Measurements from ENCODE around the gene EPB41L4A. TPM values are rescaled to one million over a fixed set of nuclear protein-coding genes. Genes with fewer than 3 reads are reported as not detected.
A peak's percentile ranks its signal among the peaks of the same experiment; 100 is the strongest.
"Not testable (repeated sequence)": the region's sequence is repeated elsewhere in the genome, so short reads cannot be mapped to it uniquely, and the experiment has no call there.

EPB41L4A gene, protein sequence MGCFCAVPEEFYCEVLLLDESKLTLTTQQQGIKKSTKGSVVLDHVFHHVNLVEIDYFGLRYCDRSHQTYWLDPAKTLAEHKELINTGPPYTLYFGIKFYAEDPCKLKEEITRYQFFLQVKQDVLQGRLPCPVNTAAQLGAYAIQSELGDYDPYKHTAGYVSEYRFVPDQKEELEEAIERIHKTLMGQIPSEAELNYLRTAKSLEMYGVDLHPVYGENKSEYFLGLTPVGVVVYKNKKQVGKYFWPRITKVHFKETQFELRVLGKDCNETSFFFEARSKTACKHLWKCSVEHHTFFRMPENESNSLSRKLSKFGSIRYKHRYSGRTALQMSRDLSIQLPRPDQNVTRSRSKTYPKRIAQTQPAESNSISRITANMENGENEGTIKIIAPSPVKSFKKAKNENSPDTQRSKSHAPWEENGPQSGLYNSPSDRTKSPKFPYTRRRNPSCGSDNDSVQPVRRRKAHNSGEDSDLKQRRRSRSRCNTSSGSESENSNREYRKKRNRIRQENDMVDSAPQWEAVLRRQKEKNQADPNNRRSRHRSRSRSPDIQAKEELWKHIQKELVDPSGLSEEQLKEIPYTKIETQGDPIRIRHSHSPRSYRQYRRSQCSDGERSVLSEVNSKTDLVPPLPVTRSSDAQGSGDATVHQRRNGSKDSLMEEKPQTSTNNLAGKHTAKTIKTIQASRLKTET
- 10 to 100 TPM in 1 of 3 donors, 1 to 10 TPM in 2; 2.4 to 11.7 (median 6.0) TPM for polyA plus RNA-seq

DNA sequence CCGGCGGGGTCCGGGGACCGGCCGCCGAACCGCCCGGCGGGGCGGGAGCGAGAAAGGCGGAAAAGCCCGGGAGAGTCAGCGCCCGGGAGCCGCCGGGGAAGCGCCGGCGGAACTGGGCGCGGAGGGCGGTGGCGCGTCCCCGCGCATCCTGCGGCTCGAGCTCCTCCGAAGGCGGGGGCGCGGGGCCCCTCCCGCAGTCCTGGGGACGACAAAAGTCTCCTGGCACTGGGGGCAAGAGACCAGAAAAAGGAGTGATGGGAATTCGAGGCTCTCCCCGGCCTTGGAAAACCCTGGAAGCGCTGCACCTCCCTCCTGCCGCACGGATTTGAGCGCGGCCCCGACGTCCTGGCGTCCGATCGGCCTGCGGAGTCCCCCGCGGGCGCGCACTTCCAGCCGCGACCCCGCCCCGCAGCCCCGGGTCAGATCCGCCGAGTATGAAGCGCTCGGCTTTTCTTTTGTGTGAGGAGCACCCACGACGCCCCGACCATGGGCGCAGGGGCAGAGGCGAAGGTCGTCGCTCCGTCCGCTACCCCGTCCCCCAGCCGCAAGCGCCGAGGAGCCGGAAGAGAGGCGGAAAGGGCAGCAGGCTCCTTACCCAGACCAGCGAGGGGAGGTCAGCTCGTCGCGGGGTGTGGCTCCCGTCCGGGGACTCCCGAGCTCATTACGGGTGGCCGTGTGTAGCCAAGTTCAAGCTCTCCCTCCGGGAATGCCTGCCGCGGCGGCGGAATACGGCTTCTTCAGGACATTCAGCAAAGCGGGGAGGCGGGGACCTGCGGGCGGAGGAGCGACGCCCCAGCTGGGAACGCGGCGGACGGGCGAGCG, at the start of gene EPB41L4A:
Gene EPB41L4A, minus strand, starts transcription at position 114 of the 822 bp plus-strand sequence. CDS start 238 bp downstream, outside the sequence.
- no peaks in the 10 kb centered on the region for H3K9me3 Mint-ChIP-seq
- peaks cover 8 to 12% (median 12%) of the 10 kb centered on the region in 3 donors for H3K27me3 Mint-ChIP-seq (ENCODE audit: low read depth in 3 of 3)
- H3K4me1 Mint-ChIP-seq: peaks cover 17 to 24% of the 10 kb centered on the region in 2 donors
- DNase-seq: peak; percentile 17 to 39 (median 28)
- peak within 1 kb of the TSS; percentile 61 to 93 (median 78) for H3K27ac Mint-ChIP-seq
- H3K4me3 Mint-ChIP-seq: peak within 1 kb of the TSS; percentile 80 to 90 (median 86)
- H3K36me3 Mint-ChIP-seq: no peaks in the 10 kb centered on the region

DNA sequence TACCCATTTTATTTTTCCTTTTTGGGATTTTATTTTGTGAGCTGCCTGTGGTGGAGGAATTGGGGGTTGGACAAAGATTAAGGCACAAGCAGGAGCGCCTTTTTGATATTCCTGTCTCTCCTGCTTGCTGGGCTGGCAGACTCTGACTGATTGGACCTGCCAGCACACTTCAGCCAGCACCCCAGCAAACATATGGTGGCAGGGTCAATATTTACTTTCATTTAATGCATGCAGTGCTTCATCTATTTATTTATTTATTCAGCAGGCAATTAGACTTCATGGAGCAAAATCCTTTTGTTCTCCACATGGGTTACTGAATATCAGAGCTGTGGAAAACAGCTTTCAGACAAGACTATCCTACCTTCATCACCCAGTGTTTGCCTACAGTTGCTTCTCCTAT, 48.4 kb upstream of the EPB41L4A start:
- Mint-ChIP-seq H3K4me1 (no peaks in the 10 kb centered on the region), H3K27ac (no peak overlapping the region), H3K4me3 (no peak overlapping the region), H3K9me3 (peaks cover 0 to 5% (median 0%) of the 10 kb centered on the region in 6 donors), H3K36me3 (no peaks in the 10 kb centered on the region), H3K27me3 (ENCODE audit: low read depth in 3 of 3) (peaks cover 0 to 9% (median 4%) of the 10 kb centered on the region in 3 donors)
- DNase-seq: no peak

DNA sequence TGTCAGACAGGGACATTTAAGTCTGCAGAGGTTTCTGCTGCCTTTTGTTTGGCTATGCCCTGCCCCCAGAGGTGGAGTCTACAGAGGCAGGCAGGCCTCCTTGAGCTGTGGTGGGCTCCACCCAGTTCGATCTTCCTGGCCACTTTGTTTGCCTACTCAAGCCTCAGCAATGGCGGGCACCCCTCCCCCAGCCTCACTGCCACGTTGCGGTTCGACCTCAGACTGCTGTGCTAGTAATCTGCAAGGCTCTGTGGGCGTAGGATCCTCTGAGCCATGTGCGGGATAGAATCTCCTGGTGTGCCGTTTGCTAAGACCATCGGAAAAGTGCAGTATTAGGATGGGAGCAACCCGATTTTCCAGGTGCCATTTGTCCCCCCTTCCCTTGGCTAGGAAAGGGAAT, 47.2 kb upstream of the EPB41L4A start:
- H3K4me3 Mint-ChIP-seq, H3K9me3 Mint-ChIP-seq, H3K36me3 Mint-ChIP-seq, DNase-seq, H3K27ac Mint-ChIP-seq, H3K4me1 Mint-ChIP-seq: not testable (repeated sequence)
- peaks cover 0 to 12% (median 4%) of the 10 kb centered on the region in 3 donors for H3K27me3 Mint-ChIP-seq (ENCODE audit: low read depth in 3 of 3)

DNA sequence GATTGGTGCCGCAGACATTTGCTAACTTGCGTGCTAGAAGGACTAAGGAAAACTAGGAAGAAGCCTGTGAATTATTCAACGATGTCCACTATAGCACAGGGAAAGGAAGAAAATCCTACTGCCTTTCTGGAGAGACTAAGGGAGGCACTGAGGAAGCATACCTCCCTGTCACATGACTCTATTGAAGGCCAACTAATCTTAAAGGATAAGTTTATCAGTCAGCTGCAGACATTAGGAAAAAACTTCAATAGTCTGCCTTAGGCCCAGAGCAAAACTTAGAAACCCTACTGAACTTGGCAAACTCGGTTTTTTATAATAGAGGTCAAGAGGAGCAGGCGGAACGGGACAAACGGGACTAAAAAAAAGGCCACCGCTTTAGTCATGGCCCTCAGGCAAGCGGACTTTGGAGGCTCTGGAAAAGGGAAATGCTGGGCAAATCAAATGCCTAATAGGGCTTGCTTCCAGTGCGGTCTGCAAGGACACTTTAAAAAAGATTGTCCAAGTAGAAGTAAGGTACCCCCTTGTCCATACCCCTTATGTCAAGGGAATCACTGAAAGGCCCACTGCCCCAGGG, 28.2 kb upstream of the EPB41L4A start:
- H3K27ac Mint-ChIP-seq; H3K4me3 Mint-ChIP-seq; H3K9me3 Mint-ChIP-seq; DNase-seq; H3K36me3 Mint-ChIP-seq; H3K4me1 Mint-ChIP-seq; H3K27me3 Mint-ChIP-seq (ENCODE audit: low read depth in 3 of 3): not testable (repeated sequence)

DNA sequence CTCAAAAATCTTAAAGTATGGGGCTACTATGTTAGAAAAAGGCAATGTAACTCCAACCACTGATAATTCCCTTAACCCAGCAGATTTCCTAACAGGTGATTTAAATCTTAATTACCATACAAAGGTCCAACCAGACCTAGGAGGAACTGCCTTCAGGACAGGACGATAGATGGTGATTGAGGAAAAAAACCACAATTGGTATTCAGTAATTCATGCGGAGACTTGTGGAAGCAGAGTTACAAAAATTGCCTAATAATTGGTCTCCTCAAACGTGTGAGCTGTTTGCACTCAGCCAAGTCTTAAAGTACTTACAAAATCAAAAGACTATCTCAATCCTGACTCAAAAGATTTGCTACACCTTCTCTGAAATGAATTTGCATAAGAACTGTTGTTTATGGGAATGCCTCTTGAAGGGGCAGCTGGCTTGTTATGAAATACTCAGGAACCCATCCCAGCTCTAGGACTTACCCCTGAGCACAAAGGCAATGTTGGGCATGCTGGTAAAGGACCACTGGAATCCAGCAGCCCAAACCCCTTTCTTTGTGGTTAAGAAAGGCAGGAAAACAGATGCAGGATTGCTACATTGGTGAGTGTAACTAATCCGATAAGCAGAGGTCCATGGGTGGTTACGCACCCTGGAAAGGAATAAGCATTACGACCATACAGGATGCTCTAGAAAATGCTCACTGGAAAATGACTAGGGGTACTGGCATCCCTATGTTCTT, 26.7 kb upstream of the EPB41L4A start:
- no peak overlapping the region for H3K4me3 Mint-ChIP-seq
- peaks cover 0 to 3% (median 0%) of the 10 kb centered on the region in 6 donors for H3K9me3 Mint-ChIP-seq
- H3K27ac Mint-ChIP-seq: no peak overlapping the region
- no peak for DNase-seq
- peaks cover 0 to 4% (median 2%) of the 10 kb centered on the region in 3 donors for H3K27me3 Mint-ChIP-seq (ENCODE audit: low read depth in 3 of 3)
- H3K36me3 Mint-ChIP-seq: no peaks in the 10 kb centered on the region
- H3K4me1 Mint-ChIP-seq: no peaks in the 10 kb centered on the region

DNA sequence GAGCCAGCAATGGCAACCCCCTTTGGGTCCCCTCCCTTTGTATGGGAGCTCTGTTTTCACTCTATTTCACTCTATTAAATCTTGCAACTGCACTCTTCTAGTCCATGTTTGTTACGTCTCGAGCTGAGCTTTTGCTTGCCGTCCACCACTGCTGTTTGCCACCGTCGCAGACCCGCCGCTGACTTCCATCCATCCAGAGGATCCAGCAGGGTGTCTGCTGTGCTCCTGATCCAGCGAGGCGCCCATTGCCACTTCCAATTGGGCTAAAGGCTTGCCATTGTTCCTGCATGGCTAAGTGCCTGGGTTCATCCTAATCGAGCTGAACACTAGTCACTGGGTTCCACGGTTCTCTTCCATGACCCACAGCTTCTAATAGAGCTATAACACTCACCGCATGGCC, 24.9 kb upstream of the EPB41L4A start:
- DNase-seq, H3K27ac Mint-ChIP-seq, H3K4me1 Mint-ChIP-seq, H3K36me3 Mint-ChIP-seq, H3K4me3 Mint-ChIP-seq: not testable (repeated sequence)
- H3K9me3 Mint-ChIP-seq: peaks cover 0 to 12% (median 2%) of the 10 kb centered on the region in 6 donors
- H3K27me3 Mint-ChIP-seq (ENCODE audit: low read depth in 3 of 3): peaks cover 2 to 16% (median 2%) of the 10 kb centered on the region in 3 donors

DNA sequence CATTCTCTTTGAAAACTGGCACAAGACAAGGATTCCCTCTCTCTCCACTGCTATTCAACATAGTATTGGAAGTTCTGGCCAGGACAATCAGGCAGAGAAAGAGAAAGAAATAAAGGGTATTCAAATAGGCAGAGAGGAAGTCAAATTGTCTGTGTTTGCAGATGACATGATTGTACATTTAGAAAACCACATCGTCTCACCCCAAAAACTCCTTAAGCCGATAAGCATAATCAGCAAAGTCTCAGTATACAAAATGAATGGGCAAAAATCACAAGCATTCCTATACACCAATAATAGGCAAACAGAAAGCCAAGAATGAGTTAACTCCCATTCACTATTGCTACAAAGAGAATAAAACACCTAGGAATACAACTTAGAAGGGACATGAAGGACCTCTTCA, 21.0 kb upstream of the EPB41L4A start:
- H3K36me3 Mint-ChIP-seq: peaks cover 0 to 4% (median 0%) of the 10 kb centered on the region in 3 donors
- H3K4me1 Mint-ChIP-seq: no peaks in the 10 kb centered on the region
- H3K27me3 Mint-ChIP-seq (ENCODE audit: low read depth in 3 of 3): peaks cover 6 to 16% (median 9%) of the 10 kb centered on the region in 3 donors
- peaks cover 0 to 12% (median 4%) of the 10 kb centered on the region in 6 donors for H3K9me3 Mint-ChIP-seq
- H3K4me3 Mint-ChIP-seq: no peak overlapping the region
- DNase-seq: no peak
- no peak overlapping the region for H3K27ac Mint-ChIP-seq

DNA sequence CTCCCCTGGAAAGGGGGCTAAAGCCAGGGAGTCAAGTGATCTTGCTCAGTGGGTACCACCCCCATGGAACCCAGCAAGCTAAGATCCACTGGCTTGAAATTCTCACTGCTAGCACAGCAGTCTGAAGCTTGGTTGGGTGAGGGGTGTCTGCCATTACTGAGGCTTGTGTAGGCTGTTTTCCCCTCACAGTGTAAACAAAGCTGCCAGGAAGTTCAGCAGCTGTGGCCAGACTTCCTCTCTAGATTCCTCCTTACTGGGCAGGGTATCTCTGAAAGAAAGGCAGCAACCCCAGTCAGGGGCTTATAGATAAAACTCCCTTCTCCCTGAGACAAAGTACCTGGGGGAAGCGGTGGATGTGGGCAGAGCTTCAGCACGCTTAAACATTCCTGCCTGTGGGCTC, 17.1 kb upstream of the EPB41L4A start:
- Mint-ChIP-seq H3K4me3 (no peak overlapping the region), H3K27me3 (ENCODE audit: low read depth in 3 of 3) (peaks cover 6 to 13% (median 12%) of the 10 kb centered on the region in 3 donors), H3K27ac (no peak overlapping the region), H3K9me3 (peaks cover 0 to 12% (median 3%) of the 10 kb centered on the region in 6 donors), H3K36me3 (peaks cover 0 to 4% (median 0%) of the 10 kb centered on the region in 3 donors), H3K4me1 (no peaks in the 10 kb centered on the region)
- DNase-seq: no peak

DNA sequence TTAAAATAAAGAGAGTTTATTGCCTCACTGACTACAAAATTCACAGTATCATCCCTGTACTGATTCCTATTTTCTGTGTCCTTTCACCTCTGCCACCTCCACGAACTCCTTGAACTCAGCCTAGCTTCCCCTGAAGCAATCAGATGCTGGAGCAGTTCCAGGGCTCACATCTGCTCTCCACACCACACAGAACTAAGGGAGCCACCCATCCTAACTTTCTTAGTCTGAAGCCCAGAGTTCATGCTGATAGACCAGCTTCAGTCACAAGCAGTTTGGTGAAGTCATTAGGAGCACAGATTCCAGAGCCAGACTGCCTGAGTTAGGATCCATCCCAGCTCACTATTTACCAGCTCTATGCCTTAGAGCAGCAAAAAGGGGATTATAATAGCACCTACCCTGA, 15.6 kb upstream of the EPB41L4A start:
- no peak for DNase-seq
- Mint-ChIP-seq H3K9me3 (peaks cover 0 to 6% (median 1%) of the 10 kb centered on the region in 6 donors), H3K27ac (no peak overlapping the region), H3K36me3 (peaks cover 0 to 4% (median 0%) of the 10 kb centered on the region in 3 donors), H3K27me3 (ENCODE audit: low read depth in 3 of 3) (peaks cover 6 to 12% (median 6%) of the 10 kb centered on the region in 3 donors), H3K4me3 (no peak overlapping the region), H3K4me1 (no peaks in the 10 kb centered on the region)

DNA sequence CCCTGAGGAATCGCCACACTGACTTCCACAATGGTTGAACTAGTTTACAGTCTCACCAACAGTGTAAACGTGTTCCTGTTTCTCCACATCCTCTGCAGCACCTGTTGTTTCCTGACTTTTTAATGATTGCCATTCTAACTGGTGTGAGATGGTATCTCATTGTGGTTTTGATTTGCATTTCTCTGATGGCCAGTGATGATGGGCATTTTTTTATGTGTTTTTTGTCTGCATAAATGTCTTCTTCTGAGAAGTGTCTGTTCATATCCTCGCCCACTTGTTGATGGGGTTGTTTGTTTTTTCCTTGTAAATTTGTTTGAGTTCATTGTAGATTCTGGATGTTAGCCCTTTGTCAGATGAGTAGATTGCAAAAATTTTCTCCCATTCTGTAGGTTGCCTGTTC, 7.1 kb upstream of the EPB41L4A start:
- DNase-seq; H3K9me3 Mint-ChIP-seq; H3K4me1 Mint-ChIP-seq; H3K4me3 Mint-ChIP-seq; H3K27me3 Mint-ChIP-seq (ENCODE audit: low read depth in 3 of 3); H3K27ac Mint-ChIP-seq; H3K36me3 Mint-ChIP-seq: not testable (repeated sequence)

DNA sequence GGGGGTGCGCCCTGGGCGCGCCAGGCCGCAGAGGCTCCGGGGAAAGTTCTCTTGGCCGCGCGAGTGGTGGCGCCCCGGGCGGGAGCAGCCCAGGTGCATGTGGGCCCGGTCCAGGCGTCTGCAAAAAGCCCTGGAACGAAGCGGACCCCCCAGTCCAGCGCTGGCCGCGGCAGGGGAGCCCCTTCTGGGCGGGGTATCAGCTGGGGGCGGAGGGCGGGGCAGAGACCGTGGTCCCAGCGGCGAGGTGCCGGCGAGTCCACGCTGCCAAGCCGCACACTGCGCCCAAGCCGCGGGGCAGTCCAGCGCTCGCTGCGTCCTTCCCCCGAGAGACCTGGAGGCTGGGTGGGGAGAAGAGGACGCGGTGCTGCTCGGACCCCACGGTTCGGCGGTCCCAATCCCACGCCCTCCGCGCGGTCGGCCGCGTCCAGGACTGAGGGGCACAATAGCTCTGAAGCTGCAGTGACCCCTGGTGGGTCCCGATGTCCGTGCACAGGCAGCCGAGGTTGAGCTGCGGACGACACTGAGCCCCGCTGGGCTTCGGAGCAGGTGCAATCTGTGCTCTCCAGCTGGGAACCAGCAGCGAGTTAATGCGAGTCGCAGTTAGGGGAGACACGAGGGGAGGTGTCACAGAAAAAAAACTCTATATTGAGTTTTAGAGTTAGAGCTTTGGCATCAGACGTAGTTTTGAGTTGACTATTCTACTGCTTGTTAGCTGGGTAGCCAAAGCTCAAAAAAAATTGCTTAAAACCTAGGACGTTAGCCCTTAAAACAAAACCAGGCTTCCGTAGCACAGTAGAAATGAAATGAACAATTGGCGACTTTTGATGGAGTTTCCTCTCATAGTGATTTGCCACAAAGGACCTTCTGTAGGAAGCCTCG, 1.1 kb upstream of the EPB41L4A start:
- Mint-ChIP-seq H3K4me1 (peaks cover 17 to 24% of the 10 kb centered on the region in 2 donors), H3K4me3 (peak overlapping the region; percentile 78 to 89 (median 84))

DNA sequence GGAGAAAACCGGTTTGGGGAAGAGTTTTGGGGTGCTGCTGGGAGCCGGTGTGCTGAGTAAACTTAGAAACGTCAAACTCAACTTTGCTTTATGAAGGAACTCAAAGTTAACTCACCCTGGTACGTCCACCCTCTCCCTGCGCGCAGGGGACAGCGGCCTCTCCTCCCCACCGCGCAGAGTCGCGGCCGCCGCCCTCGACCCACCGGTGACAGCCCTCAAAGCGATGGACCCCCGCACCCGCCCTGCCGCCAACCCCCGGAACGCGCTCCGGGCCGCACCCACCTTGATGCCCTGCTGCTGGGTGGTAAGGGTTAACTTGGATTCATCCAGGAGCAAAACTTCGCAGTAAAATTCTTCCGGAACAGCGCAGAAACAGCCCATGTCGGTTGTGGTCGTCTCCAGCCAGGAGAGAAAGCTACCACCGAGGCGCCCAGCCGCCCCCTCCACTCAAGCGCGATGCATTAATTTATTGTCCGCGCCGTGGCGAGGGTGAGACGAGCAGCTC, 366 bp downstream of the EPB41L4A start:
- Mint-ChIP-seq H3K27me3 (ENCODE audit: low read depth in 3 of 3) (peaks cover 10 to 12% (median 12%) of the 10 kb centered on the region in 3 donors), H3K9me3 (no peaks in the 10 kb centered on the region), H3K27ac (peak overlapping the region in 5 of 6 donors; percentile 61 to 93 (median 81)), H3K36me3 (no peaks in the 10 kb centered on the region), H3K4me3 (peak overlapping the region; percentile 80 to 90 (median 86)), H3K4me1 (peaks cover 17 to 24% of the 10 kb centered on the region in 2 donors)
- peak; percentile 0 to 32 (median 12) for DNase-seq

More for the DNA sequence above, 1.1 kb upstream of the EPB41L4A start:
- Mint-ChIP-seq H3K27ac (peak overlapping the region in 1 of 6 donors; percentile 35), H3K9me3 (no peaks in the 10 kb centered on the region), H3K27me3 (ENCODE audit: low read depth in 3 of 3) (peaks cover 8 to 12% (median 12%) of the 10 kb centered on the region in 3 donors), H3K36me3 (no peaks in the 10 kb centered on the region)
- DNase-seq: peak; percentile 55 to 73 (median 60)
